Measurements from ENCODE around the gene CYP4F2.

- TF ChIP-seq YY1 (IDR thresholded peaks at IDR 0.05) (no peak), JUND (IDR thresholded peaks at IDR 0.05) (no peak), CTCF (IDR thresholded peaks at IDR 0.05; ENCODE audit: low read depth, low read length, missing input control) (no peak), EGR1 (IDR thresholded peaks at IDR 0.05; ENCODE audit: low read depth in 2 of 2) (no peak), SP1 (IDR thresholded peaks at IDR 0.05) (no peak)
These were observed 69.7 kb downstream of the CYP4F2 start for GRCh38 chr19:15828121-15828610.

Measured in liver (tissue), 3 donors.